AG10803 (cell line): Measurements from ENCODE around the gene MCM9.

ENCODE experiments used
- DNase-seq: peaks from one replicate; pipeline ENCODE4 v3.0.0; 2010; ENCODE audit warnings: low read depth
- H3K4me3 ChIP-seq: 2 replicates; pipeline ENCODE4 v1.5.1; 2011; ENCODE audit warnings: mild to moderate bottlenecking, low read length, control low read depth
- CTCF ChIP-seq: conservative IDR thresholded peaks from 2 replicates; pipeline ENCODE4 v1.5.1; 2011; ENCODE audit warnings: mild to moderate bottlenecking, low read length, control low read depth, inconsistent platforms

MCM9 gene

GRCh38 chr6:118788702-118789101 is 146.3 kb downstream of the MCM9 start:
- H3K4me3 ChIP-seq, result no peak overlapping the region
- no peak for DNase-seq
- TF ChIP-seq CTCF, result no peak

GRCh38 chr6:118787724-118788423 is 147.1 kb downstream of the MCM9 start:
- DNase-seq, result peak; percentile 14
- H3K4me3 ChIP-seq, result no peak overlapping the region
- TF ChIP-seq CTCF, result no peak

GRCh38 chr6:118786596-118787453 is 148.1 kb downstream of the MCM9 start:
- no peak for DNase-seq
- TF ChIP-seq CTCF, result no peak
- no peak overlapping the region for H3K4me3 ChIP-seq

GRCh38 chr6:118785601-118786000 is 149.4 kb downstream of the MCM9 start:
- DNase-seq, result no peak
- H3K4me3 ChIP-seq, result no peak overlapping the region
- no peak for TF ChIP-seq CTCF

- TF ChIP-seq CTCF, result no peak
- H3K4me3 ChIP-seq, result no peak overlapping the region
- DNase-seq, result no peak
These were observed 150.3 kb downstream of the MCM9 start for GRCh38 chr6:118784641-118785164.

- no peak overlapping the region for H3K4me3 ChIP-seq
- DNase-seq, result peak; percentile 9
- no peak for TF ChIP-seq CTCF
These were observed 150.9 kb downstream of the MCM9 start for GRCh38 chr6:118783931-118784550.
